Limb (tissue), 2 donors: ENCODE results near the gene ACHE.

ENCODE experiments used
- DNase-seq, 2 donors: peaks; one replicate each; pipeline ENCODE4 v3.0.0-alpha.2; 2016; ENCODE audit errors: extremely low spot score in 2 of 2

The ACHE gene

GRCh38 chr7:100885440-100886141, 10.1 kb downstream of the ACHE start:
- DNase-seq = no peak

DNA sequence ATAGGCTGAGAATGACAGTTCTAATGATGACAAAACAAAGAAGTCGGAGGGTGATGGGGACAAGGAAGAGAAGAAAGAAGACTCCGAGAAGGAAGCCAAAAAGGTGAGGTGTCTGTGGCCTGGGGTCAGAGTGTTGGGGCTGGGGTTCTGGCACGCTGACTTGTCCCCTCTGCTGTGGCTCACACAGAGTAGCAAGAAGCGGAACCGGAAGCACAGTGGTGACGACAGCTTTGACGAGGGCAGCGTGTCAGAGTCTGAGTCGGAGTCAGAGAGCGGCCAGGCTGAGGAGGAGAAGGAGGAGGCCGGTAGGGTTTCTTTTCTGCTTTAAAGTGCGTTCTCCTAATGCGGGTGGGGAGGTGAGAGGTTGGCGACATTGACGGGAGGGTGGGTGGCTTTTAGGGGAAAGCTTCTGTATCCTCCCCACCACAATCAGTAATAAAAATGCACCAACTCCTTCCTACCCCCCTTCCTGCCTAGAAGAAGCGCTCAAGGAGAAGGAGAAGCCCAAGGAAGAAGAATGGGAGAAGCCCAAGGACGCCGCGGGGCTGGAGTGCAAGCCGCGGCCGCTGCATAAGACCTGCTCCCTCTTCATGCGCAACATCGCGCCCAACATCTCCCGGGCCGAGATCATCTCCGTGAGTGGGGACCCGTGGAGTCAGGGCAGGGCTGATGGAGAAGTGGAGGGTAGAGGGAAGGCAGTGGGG, 10.8 kb downstream of the ACHE start:
- DNase-seq = no peak

DNA sequence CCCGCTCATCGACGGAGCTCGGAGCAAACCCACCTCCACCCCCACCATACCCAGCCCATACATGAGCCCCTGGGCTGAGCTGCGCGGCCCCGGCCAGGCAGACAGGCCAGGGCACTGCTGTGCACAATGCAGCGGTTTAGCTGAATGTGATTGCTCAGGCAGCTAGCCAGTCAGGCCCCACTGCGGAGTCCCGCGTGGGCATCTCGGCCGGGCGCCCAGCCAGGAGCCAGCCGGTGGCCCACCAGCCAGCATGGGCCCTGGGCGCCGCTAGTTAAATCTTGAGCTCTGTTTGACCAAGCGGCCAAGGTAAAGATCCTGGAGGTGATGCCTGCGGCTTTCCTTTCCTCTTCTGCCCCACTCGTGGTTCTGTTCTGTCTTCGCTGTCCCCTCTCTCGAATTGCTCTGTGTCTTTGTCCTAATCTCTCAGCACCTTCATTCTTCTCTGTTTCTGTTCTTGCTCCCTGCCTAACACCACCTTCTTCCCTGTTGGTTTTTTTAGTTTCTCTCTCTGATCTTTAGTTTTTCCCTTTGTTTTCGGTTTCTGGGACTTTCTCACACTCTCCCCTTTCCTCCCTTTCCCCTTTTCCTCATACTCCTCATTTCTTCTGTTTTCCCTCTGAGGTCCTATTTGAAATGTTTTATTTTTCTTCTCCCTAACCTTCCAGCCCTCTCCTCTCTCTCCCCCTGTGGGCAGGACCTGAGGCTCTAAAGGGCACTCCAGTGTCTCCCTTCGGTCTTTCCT, 12.7 kb downstream of the ACHE start:
- no peak for DNase-seq

DNA sequence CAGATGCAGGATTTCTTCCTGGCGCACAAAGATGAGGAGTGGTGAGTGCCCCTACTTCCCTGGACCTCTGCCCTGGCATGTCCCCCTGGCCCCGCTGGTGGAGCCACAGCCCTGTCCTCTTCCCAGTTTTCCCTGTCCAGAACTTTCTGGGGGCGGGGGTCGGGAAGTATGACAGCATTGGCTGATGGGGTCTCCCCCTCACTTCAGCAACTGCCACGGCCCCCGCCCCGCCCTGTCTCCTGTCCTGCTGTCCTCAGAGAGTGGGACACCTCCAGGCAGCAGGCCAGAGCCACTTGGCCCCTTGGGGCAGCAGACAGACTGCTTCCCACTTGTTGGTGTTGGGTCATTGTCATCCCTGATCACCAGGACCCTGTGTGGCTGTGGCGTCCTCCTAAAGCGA, 13.5 kb downstream of the ACHE start:
- no peak for DNase-seq

GRCh38 chr7:100881136-100881535, 14.6 kb downstream of the ACHE start:
- DNase-seq = no peak

GRCh38 chr7:100880645-100881044, 15.0 kb downstream of the ACHE start:
- no peak for DNase-seq

DNA sequence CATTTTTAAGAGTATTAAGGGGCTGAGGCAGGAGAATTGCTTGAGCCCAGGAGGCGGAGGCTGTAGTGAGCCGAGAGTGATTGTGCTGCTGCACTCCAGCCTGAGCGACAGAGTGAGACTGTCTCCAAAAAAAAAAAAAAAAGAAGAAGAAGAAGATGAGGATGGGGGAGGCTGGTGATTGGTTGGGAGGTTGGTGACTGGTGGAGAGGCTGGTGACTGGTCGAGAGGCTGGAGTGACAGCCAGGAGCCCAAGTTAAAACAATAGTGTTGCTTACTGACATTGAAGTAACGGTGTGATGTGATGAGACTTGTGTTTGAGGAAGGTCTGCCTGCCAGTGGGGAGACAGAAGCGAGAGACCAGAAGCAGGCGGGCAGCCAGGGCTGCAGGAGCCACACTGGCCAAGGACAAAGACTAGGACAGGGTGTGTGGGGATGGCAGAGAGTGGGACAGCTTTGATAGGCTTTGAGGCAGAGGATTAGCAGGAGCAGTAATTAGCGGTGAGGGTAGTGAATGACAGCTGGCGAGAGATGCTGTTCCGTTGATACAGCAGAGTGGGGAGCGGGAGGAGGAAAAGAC, 15.9 kb downstream of the ACHE start:
- no peak for DNase-seq

- DNase-seq = no peak
Measured at GRCh38 chr7:100878685-100879084, 17.0 kb downstream of the ACHE start.

DNA sequence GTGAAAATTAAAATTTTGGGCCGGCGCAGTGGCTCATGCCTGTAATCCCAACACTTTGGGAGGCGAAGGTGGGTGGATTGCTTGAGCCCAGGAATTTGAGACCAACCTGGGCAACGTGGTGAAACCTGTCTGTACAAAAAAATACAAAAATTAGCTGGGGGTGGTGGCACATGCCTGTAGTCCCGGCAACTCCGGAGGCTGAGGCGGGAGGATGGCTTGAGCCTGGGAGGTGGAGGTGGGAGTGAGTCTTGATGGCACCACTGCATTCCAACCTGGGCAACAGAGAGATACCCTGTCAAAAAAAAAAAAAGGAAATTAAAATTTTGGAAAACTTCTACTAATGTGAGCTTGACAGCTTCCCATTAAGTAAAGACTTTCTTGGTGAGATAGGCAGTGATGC, 17.7 kb downstream of the ACHE start:
- no peak for DNase-seq

GRCh38 chr7:100875356-100875751, 20.3 kb downstream of the ACHE start:
- no peak for DNase-seq

DNA sequence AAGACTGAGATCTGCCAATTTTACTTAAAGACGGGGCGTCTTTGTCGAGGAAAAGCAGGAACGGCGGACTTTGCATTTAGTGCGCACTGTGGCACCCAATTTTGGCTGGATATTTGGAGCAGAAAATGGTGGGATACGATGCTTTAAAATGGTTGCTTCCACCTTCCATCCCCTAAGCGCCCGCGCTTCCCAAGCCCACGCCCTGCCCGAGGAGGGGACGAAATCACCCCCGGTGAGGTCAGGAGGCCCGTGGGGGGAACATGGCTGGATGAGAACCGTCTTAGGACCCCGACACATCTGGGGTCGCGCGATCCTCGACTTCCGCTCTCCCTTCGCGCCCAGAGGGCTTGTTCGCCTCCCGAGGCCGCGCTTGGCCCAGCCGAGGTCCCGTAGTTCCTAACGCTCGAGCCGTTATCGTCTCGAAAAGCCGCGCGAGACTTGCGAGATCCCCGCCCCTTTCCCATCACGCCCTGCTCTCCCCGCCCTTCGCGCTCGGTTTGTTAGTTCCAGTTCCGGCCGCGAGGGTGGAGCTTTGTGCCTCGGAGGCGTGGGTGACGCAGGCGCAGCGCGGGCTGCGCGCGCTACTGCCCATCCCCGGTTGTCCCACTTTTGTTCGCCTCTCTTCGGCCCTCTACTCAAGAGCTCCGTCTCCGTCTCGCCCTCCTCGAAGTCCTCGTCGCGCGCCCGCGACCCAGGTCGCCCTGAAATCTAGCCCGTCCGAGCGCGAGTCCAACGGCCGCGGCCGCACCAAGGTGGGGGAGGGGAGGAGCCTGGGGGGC, 20.9 kb downstream of the ACHE start, which contains the start of gene SRRT:
Gene SRRT (plus strand): TSS at position 527 of the 779 bp plus-strand sequence. CDS start 488 bp downstream, outside the sequence.
- DNase-seq = peak; percentile 97 to 99

- no peak for DNase-seq
Measured at GRCh38 chr7:100874300-100874576, 21.4 kb downstream of the ACHE start.

GRCh38 chr7:100873599-100874299, 21.9 kb downstream of the ACHE start:
- DNase-seq = no peak

GRCh38 chr7:100867776-100868485, 27.8 kb downstream of the ACHE start:
- DNase-seq = peak in 1 of 2 donors; percentile 56

DNA sequence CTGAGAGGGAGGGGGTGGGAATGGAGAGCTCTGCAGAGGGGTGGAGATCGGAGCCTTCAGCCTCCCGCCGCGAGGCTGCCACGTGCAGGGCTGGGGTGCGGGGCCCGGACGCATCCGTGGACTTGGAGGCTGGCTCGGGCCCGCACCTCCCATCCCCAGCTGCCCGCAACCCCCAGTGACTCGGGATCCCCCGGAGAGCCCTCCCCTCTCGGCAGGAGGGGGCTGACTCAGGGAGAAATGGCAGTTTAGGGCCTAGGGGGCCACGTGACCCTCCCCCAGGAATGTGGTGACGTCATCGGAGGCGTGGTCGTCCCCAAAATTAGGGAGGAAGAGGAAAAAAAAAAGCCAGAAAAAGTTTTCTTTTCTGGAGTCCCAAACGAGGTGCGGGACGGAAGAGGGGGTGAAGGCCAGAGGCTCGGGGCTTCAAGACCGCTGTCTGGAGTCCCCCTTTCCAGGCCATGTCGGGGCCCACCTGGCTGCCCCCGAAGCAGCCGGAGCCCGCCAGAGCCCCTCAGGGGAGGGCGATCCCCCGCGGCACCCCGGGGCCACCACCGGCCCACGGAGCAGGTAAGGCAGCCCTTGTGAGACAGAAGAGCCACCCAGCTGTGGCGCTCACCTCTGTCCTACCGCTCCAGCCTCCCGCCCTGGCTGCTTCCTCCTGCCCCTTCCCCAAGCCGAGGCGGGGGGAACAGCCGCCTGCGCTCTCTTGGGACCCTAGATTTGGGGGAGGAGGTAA, 28.5 kb downstream of the ACHE start, which contains the start of gene TRIP6:
Gene TRIP6 (plus strand): TSS at position 348 of the 736 bp plus-strand sequence. CDS start 111 bp downstream, at position 459.
- DNase-seq = peak; percentile 87 to 93

GRCh38 chr7:100866729-100867039, 29.0 kb downstream of the ACHE start:
- no peak for DNase-seq

- peak in 1 of 2 donors; percentile 76 for DNase-seq
Measured at GRCh38 chr7:100865938-100866728, 29.6 kb downstream of the ACHE start.

DNA sequence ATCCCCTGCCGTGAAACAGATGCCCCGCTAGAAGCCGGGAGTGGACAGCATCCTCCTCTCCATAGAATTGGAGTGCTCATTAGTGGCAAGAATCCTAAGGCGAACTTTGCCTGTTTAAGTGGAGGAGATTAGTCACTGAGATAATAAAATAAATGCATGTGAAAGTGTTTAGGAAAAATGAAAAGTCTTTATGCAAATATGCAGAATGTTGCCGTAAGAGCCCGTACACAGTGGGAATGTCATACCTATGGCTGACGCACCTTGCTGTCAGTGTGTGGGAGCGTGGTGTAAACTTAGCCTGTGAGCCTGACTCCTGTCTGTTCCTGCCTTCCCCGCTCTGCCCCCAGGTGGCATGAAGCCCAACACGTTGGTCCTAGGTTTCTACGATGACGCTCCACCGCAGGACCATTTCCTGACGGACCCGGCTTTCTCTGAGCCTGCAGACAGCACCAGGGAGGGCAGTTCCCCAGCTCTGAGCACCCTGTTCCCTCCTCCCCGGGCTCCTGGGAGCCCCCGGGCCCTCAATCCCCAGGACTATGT, 30.2 kb downstream of the ACHE start:
- no peak for DNase-seq
